HG03135 (cell line): ENCODE results near the gene RRM1.
"Not testable (repeated sequence)": the region's sequence is repeated elsewhere in the genome, so short reads cannot be mapped to it uniquely, and the experiment has no call there.

Source experiments
- ATAC-seq: cut with Tn5 transposase; IDR thresholded peaks from one replicate; pipeline ENCODE4 v1.9.1; 2021; ENCODE audit warnings: mild to moderate bottlenecking, moderate library complexity; ENCODE audit not compliant: unreplicated experiment

RRM1 gene

DNA sequence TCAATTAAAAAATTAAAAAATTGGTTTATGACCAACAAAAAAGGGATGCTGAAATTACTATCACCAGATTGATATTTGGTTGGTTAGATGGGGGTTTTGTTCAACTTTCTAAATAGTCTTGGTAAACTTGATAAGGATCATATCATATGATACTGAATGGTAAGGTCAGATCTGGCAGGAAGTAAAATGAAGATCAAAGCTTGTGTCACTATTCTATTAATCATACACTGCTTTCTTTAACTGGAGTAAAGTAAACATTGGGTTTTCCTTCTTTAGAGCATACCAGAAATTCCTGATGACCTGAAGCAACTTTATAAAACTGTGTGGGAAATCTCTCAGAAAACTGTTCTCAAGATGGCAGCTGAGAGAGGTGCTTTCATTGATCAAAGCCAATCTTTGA is 40.2 kb downstream of the RRM1 start:
- no peak for ATAC-seq

- ATAC-seq, result no peak
Observed at GRCh38 chr11:4138497-4138896, 43.9 kb downstream of the RRM1 start.

- no peak for ATAC-seq
Observed at GRCh38 chr11:4140067-4140636, 45.6 kb downstream of the RRM1 start.

GRCh38 chr11:4146070-4146771 is 51.6 kb downstream of the RRM1 start:
- ATAC-seq, result no peak

GRCh38 chr11:4146772-4147098 is 52.1 kb downstream of the RRM1 start:
- no peak for ATAC-seq

- no peak for ATAC-seq
Observed at GRCh38 chr11:4154503-4154902, 59.9 kb downstream of the RRM1 start.

- no peak for ATAC-seq
Observed at GRCh38 chr11:4156571-4156970, 62.0 kb downstream of the RRM1 start.

- ATAC-seq, result not testable (repeated sequence)
Observed at GRCh38 chr11:4158818-4159217, 64.2 kb downstream of the RRM1 start.

DNA sequence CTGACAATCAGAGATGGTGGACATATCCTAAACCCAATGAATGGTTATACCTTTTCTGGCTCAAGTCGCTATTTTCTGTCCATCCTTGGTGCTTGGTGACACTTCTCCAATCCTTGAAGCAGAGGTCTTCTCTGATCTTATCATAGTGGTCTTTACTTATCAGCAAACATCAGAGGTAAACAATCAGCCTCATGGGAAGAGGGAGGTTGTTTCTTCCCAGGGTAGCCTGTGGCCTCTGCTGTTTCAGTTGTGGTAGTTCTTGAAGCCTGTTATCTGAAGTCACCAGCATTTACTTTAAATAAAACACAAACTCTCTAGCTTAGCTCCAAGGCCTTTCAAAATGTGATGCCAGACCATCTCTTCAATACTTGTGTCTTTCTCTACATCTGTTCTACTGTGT is 66.7 kb downstream of the RRM1 start:
- ATAC-seq, result no peak

DNA sequence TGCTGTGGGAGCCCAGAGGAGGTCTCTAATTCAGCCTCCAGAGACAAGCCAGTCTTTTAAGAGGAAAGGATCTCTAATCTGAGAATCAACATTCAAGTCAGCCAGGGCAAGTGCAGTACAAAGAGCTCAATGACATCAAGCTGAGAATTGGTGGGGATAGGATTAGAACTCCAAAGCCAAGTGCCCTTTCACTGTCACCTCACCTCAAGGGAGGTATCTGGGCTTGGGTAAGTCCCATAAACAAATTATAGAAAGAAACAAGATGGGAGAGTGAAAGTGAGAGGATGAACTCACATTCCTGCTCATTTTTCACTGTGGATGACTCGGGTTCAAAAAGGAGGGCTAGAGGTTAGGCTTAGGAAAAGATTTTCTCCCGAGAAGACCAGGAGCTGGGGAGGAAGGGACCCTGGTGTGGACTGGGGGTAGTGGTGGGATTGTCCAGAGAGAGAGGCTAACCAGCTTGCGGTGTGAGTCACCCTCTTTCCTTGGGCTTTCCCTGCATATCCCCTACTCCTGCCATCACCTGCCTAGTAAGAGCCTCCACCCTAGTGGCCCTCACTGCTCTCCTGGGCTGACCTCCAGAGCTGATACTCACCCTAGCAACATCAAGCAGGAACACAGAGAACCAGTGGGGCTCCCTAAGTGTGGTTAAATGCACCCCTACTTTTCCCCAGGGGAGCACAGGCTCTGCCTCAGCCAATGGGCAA is 70.4 kb downstream of the RRM1 start:
- ATAC-seq, result no peak

DNA sequence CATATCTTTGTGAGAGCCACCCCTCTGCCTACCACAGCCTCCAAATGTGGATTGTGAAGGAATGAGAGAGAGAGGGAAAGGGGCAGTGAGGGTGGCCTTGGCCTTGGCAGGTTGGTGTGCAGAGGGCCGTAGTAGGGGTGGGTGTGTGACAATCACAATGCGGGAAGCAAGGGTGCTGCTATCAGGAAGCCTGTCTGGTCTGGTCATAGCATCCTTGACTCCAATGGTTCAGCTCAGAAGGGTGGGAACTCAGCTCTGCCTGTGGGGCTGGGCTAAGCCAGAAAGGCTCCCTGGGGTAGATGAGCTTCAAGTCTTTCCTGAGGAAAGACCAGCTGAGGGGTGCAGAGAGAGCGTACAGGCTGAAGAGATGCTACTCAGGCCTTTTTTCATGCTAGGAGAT is 72.7 kb downstream of the RRM1 start:
- ATAC-seq, result no peak

GRCh38 chr11:4167758-4168157 is 73.2 kb downstream of the RRM1 start:
- ATAC-seq, result no peak

DNA sequence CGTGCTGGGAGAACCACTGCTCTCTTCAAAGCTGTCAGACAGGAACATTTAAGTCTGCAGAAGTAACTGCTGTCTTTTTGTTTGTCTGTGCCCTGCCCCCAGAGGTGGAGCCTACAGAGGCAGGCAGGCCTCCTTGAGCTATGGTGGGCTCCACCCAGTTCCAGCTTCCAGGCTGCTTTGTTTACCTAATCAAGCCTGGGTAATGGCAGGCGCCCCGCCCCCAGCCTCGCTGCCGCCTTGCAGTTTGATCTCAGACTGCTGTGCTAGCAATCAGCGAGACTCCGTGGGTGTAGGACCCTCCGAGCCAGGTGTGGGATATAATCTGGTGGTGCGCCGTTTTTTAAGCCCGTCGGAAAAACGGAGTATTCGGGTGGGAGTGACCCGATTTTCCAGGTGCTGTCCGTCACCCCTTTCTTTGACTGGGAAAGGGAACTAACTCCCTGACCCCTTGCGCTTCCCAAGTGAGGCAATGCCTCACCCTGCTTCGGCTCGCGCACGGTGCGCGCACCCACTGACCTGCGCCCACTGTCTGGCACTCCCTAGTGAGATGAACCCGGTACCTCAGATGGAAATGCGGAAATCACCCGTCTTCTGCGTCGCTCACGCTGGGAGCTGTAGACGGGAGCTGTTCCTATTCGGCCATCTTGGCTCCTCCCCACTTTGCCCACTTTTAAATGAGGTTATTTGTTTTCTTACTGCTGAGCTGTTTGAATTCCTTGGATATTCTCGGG is 81.2 kb downstream of the RRM1 start:
- not testable (repeated sequence) for ATAC-seq

DNA sequence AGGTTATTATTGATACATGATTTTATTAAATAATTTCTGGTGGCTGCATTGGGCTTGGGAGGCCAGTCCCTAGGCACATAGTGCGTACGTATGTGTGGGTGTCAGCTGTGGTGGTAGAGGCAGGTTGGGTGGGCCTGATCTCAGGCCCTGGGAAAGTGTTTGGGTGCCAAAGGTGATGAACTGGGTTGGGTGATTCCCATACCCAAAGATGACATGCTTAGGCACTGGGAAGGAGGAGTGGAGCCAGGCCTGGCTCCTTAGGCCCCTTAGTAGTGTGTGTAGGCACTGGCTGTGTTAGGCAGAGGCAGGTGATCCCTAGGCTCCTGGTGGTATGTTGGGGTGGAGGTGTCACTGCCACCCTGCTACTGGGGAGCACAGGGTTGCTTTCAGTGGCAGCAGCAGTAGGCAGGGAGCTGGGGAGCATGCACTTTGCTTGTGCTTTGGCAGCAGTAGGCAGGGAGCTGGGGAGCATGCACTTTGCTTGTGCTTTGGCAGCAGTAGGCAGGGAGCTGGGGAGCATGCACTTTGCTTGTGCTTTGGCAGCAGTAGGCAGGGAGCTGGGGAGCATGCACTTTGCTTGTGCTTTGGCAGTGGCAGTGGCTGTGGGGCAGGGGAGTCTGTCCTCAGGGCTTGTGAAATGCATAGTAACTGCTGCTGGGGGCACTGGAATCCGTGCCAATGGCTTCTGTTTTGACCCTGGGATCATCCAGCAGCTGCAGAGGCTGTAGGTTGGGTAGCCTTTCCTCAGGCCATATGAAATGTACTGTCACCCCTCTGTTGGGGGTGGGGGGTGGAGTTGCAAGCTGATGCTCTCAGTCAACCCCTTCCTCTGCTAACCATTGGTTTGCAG is 84.4 kb downstream of the RRM1 start:
- ATAC-seq, result no peak

GRCh38 chr11:4180441-4181183 is 86.0 kb downstream of the RRM1 start:
- no peak for ATAC-seq

DNA sequence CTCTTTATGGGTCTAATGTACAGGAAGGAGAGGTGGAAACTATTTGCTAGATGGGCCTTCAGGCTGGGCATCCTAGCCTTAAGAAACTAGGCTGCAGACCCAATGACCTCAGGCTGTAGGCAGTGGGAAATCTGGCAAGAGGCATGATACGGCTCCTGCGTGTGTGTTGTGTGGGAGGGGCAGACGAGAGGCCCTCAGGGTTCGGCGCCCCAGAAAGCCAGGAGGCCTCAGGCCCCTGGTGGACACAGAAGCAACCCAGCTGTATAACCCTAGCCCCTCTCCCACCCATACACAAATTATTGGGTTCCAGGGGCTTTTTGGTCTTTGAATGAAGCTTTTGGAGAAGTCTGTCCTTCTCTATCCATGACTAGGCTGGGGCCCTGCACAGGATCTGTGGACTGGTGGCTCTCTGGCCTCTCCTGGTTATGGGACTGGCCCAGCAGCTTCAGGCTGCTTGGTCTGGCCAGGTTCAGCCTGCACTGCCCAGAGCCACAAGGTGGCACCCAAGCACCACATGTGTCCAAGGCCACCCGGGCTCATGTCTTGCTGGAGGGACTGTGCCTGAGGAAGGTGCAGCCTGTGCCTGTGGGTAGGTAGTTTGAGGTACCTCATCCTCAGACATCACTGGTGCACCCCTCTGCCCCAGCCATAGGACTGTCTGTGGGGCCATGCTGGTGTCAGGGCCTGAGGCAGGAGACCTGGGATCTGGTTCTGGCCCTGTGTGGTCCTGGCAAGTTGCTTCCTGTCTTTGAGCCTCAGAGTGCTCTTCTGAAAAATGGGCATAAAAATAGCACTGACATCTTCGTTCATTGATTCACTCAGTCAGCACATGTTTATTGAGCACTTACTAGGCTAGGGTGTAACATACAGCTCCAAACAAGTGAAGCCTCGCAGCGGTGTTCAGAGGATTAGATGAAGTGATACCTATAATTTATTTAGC is 87.5 kb downstream of the RRM1 start:
- no peak for ATAC-seq

DNA sequence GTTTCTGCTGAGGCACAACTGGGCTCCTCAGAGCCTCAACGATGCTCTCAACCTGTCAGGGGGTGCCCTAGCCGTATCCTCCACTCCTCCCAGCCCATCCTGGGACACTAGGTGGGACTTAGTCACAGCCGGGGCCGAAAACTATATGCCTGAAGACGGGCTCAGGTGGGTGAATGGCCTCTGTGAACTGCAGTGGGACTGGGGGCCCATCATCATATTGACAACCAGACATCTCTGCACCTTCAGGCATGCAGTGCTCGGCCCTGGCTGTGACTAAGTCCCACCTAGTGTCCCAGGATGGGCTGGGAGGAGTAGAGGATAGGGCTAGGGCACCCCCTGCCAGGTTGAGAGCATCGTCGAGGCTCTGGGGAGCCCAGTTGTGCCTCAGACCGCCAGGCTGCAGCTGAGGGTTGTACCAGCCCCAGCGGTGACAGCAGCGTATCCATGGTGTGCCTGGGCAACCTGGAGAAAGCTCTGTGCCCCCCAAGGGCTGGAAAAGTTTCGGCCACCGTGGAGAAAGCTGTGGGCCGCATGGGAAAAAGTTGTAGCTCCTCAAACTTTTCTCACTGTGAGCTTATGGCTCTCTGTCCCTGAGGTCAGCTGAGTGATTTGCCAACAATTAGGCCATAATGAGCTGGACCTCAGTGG is 88.9 kb downstream of the RRM1 start:
- no peak for ATAC-seq

GRCh38 chr11:4184163-4184916 is 89.7 kb downstream of the RRM1 start:
- no peak for ATAC-seq
